22Rv1 (cell line): ENCODE results near the gene PTDSS2.
"Not testable (repeated sequence)": the region's sequence is repeated elsewhere in the genome, so short reads cannot be mapped to it uniquely, and the experiment has no call there.

ENCODE experiments used
- H3K27ac ChIP-seq: fragments of 450-650 bp; 2 replicates; pipeline ENCODE4 v1.5.1; 2017
- CTCF ChIP-seq: fragments of 450-650 bp; IDR thresholded peaks from 2 replicates; pipeline ENCODE4 v1.5.1; 2017; ENCODE audit warnings: mild to moderate bottlenecking
- ZFX ChIP-seq: fragments of 450-650 bp; IDR thresholded peaks from 2 replicates; pipeline ENCODE4 v1.6.1; 2017; ENCODE audit warnings: antibody characterized with exemption, borderline replicate concordance

PTDSS2 gene

GRCh38 chr11:405954-406795, 43.9 kb upstream of the PTDSS2 start:
- H3K27ac ChIP-seq = peak overlapping the region; percentile 73
- TF ChIP-seq CTCF (no peak), ZFX (no peak)

GRCh38 chr11:406796-407650, 43.1 kb upstream of the PTDSS2 start:
- TF ChIP-seq CTCF = peak; percentile 35; the same call in 1 of the 2 replicates
- TF ChIP-seq ZFX = no peak
- H3K27ac ChIP-seq = peak overlapping the region; percentile 73

- TF ChIP-seq ZFX (no peak), CTCF (no peak)
- peak overlapping the region; percentile 54 for H3K27ac ChIP-seq
These were observed 42.4 kb upstream of the PTDSS2 start for GRCh38 chr11:407651-408123.

- peak overlapping the region; percentile 54 for H3K27ac ChIP-seq
- TF ChIP-seq CTCF (no peak), ZFX (no peak)
These were observed 41.7 kb upstream of the PTDSS2 start for GRCh38 chr11:408154-409007.

- peak overlapping the region; percentile 54 for H3K27ac ChIP-seq
- no peak for TF ChIP-seq CTCF
These were observed 41.0 kb upstream of the PTDSS2 start for GRCh38 chr11:409008-409599.

GRCh38 chr11:409600-410483, 40.2 kb upstream of the PTDSS2 start:
- no peak for TF ChIP-seq CTCF
- no peak for TF ChIP-seq ZFX
- peak overlapping the region; percentile 54 for H3K27ac ChIP-seq

- H3K27ac ChIP-seq = not testable (repeated sequence)
These were observed 39.4 kb upstream of the PTDSS2 start for GRCh38 chr11:410711-411110.

GRCh38 chr11:411520-411919, 38.6 kb upstream of the PTDSS2 start:
- not testable (repeated sequence) for H3K27ac ChIP-seq
